H9 (cell line): ENCODE results near the gene ZNF865. TPM values are rescaled to one million over a fixed set of nuclear protein-coding genes. Genes with fewer than 3 reads are reported as not detected.
"Not testable (repeated sequence)": the region's sequence is repeated elsewhere in the genome, so short reads cannot be mapped to it uniquely, and the experiment has no call there.

Source experiments
- DNase-seq: peaks from one replicate; pipeline ENCODE4 v3.0.0-alpha.2; 2017
- H2AFZ ChIP-seq: one replicate; pipeline ENCODE4 v1.6.1; 2013; ENCODE audit warnings: mild to moderate bottlenecking, low read length, control low read depth, moderate library complexity
- H2AK5ac ChIP-seq: 2 replicates; pipeline ENCODE4 v1.6.1; 2013; ENCODE audit warnings: low read length, control low read depth, mixed read lengths; ENCODE audit not compliant: insufficient read length
- H2BK120ac ChIP-seq: one replicate; pipeline ENCODE4 v1.6.1; 2013; ENCODE audit warnings: low read depth, mild to moderate bottlenecking, low read length, control low read depth, inconsistent platforms; ENCODE audit not compliant: poor library complexity, severe bottlenecking
- H2BK12ac ChIP-seq: 2 replicates; pipeline ENCODE4 v1.6.1; 2013; ENCODE audit warnings: low read length, control low read depth, mixed read lengths, low read depth; ENCODE audit not compliant: insufficient read length
- H2BK15ac ChIP-seq: 2 replicates; pipeline ENCODE4 v1.6.1; 2013; ENCODE audit warnings: low read depth, low read length, control low read depth
- H2BK20ac ChIP-seq: one replicate; pipeline ENCODE4 v1.6.1; 2013; ENCODE audit warnings: low read depth, mild to moderate bottlenecking, low read length, control low read depth, inconsistent platforms; ENCODE audit not compliant: poor library complexity, severe bottlenecking
- H2BK5ac ChIP-seq: 2 replicates; pipeline ENCODE4 v1.6.1; 2013; ENCODE audit warnings: low read length, control low read depth, mixed read lengths; ENCODE audit not compliant: insufficient read length
- H3K14ac ChIP-seq: 2 replicates; pipeline ENCODE4 v1.6.1; 2013; ENCODE audit warnings: low read length, control low read depth; ENCODE audit not compliant: insufficient read depth
- H3K18ac ChIP-seq: 2 replicates; pipeline ENCODE4 v1.6.1; 2013; ENCODE audit warnings: low read depth, mild to moderate bottlenecking, mixed read lengths, low read length, control low read depth; ENCODE audit not compliant: insufficient read length
- H3K23ac ChIP-seq: 2 replicates; pipeline ENCODE4 v1.6.1; 2013; ENCODE audit warnings: low read length, control low read depth, mixed read lengths, low read depth; ENCODE audit not compliant: insufficient read length
- H3K23me2 ChIP-seq: 2 replicates; pipeline ENCODE4 v1.6.1; 2013; ENCODE audit warnings: low read depth, mild to moderate bottlenecking, mixed read lengths, low read length, control low read depth; ENCODE audit not compliant: insufficient read length, poor library complexity, severe bottlenecking
- H3K27ac ChIP-seq: 2 replicates; pipeline ENCODE4 v1.5.1; 2013; ENCODE audit warnings: low read length, control low read depth, mixed read lengths, low read depth; ENCODE audit not compliant: insufficient read length
- H3K27me3 ChIP-seq: 2 replicates; pipeline ENCODE4 v1.6.1; 2013; ENCODE audit warnings: low read length, control low read depth, inconsistent platforms; ENCODE audit not compliant: insufficient read depth
- H3K4ac ChIP-seq: 2 replicates; pipeline ENCODE4 v1.6.1; 2013; ENCODE audit warnings: low read depth, mild to moderate bottlenecking, control low read depth, inconsistent platforms, low read length, moderate library complexity
- H3K4me1 ChIP-seq: 2 replicates; pipeline ENCODE4 v1.6.1; 2013; ENCODE audit warnings: low read length, control low read depth, inconsistent platforms; ENCODE audit not compliant: insufficient read depth
- H3K4me2 ChIP-seq: 2 replicates; pipeline ENCODE4 v1.6.1; 2013; ENCODE audit warnings: low read length, control low read depth, mixed read lengths; ENCODE audit not compliant: insufficient read length, insufficient read depth
- H3K56ac ChIP-seq: 2 replicates; pipeline ENCODE4 v1.6.1; 2013; ENCODE audit warnings: low read depth, mild to moderate bottlenecking, mixed read lengths, low read length, control low read depth; ENCODE audit not compliant: insufficient read length
- H3K79me1 ChIP-seq: 2 replicates; pipeline ENCODE4 v1.6.1; 2013; ENCODE audit warnings: low read depth, mild to moderate bottlenecking, moderate library complexity, low read length, control low read depth, inconsistent platforms; ENCODE audit not compliant: insufficient read depth, poor library complexity, severe bottlenecking
- H3K79me2 ChIP-seq: 2 replicates; pipeline ENCODE4 v1.6.1; 2013; ENCODE audit warnings: low read length, control low read depth, inconsistent platforms; ENCODE audit not compliant: insufficient read depth
- H3K9ac ChIP-seq: 2 replicates; pipeline ENCODE4 v1.6.1; 2013; ENCODE audit warnings: low read length, control low read depth, mixed read lengths; ENCODE audit not compliant: insufficient read length; ENCODE audit errors: extremely low read depth
- H3K9me3 ChIP-seq: one replicate; pipeline ENCODE4 v1.6.1; 2013; ENCODE audit warnings: low read depth, low read length, inconsistent platforms; ENCODE audit not compliant: control insufficient read depth
- H3T11ph ChIP-seq: one replicate; pipeline ENCODE4 v1.6.1; 2013; ENCODE audit warnings: mild to moderate bottlenecking, low read length, control low read depth, inconsistent platforms
- H4K20me1 ChIP-seq: one replicate; pipeline ENCODE4 v1.6.1; 2013; ENCODE audit not compliant: control insufficient read depth, insufficient read length, insufficient read depth
- H4K5ac ChIP-seq: 2 replicates; pipeline ENCODE4 v1.6.1; 2013; ENCODE audit warnings: low read depth, mild to moderate bottlenecking, mixed read lengths, low read length, control low read depth; ENCODE audit not compliant: insufficient read length
- H4K8ac ChIP-seq: replicated peaks from 2 replicates; pipeline ENCODE4 v1.6.1; 2013; ENCODE audit warnings: low read length, control low read depth, mixed read lengths, low read depth; ENCODE audit not compliant: insufficient read length
- H4K91ac ChIP-seq: 2 replicates; pipeline ENCODE4 v1.6.1; 2013; ENCODE audit warnings: low read depth, mild to moderate bottlenecking, moderate library complexity, mixed read lengths, low read length, control low read depth; ENCODE audit not compliant: insufficient read length
- H3K27ac Mint-ChIP-seq, 3 experiments: 2 replicates in 2 of 3; 3 replicates in 1 of 3; pipeline ENCODE4 v1.8.0; 2020 to 2021; ENCODE audit warnings: mixed read lengths in 3 of 3, mild to moderate bottlenecking in 1 of 3, moderate library complexity in 1 of 3
- H3K27me3 Mint-ChIP-seq: 2 replicates; pipeline ENCODE4 v1.8.0; 2021; ENCODE audit warnings: low read depth, mild to moderate bottlenecking, moderate library complexity, mixed read lengths
- H3K36me3 Mint-ChIP-seq, 3 experiments: 2 replicates in 2 of 3; 3 replicates in 1 of 3; pipeline ENCODE4 v1.8.0; 2020 to 2021; ENCODE audit warnings: low read depth in 3 of 3, mixed read lengths in 3 of 3; ENCODE audit not compliant: insufficient read depth in 1 of 3
- H3K4me1 Mint-ChIP-seq, 2 experiments: 2 replicates each; pipeline ENCODE4 v1.8.0; 2020; ENCODE audit warnings: mixed read lengths in 2 of 2
- H3K4me3 Mint-ChIP-seq, 2 experiments: 2 replicates in 1 of 2; 3 replicates in 1 of 2; pipeline ENCODE4 v1.8.0; 2020 to 2021; ENCODE audit warnings: mild to moderate bottlenecking in 2 of 2, mixed read lengths in 2 of 2, moderate library complexity in 1 of 2
- H3K9me3 Mint-ChIP-seq, 2 experiments: 2 replicates in 1 of 2; 3 replicates in 1 of 2; pipeline ENCODE4 v1.8.0; 2020; ENCODE audit warnings: mild to moderate bottlenecking in 2 of 2, mixed read lengths in 2 of 2, moderate library complexity in 1 of 2
- CTCF ChIP-seq: fragments of 200-600 bp; sonication (generic); conservative IDR thresholded peaks from 3 replicates; pipeline ENCODE4 v1.8.0; 2021; ENCODE audit warnings: antibody characterized with exemption, mild to moderate bottlenecking
- WGBS: extraction: QIAGEN DNeasy Blood & Tissue Kit; methylation state at CpG from one replicate; pipeline ENCODE4 v1.1.7; 2013; ENCODE audit warnings: missing lambda C conversion rate, low lambda C conversion rate, mixed read lengths; ENCODE audit not compliant: insufficient read length; ENCODE audit errors: extremely low coverage; 5-methylcytosine and 5-hydroxymethylcytosine counted together
- total RNA-seq: library from RNA; stranded (reverse); gene quantifications from 2 replicates; pipeline ENCODE4 v1.2.1, GENCODE V29; 2021

The ZNF865 gene
- total RNA-seq, 1 experiment from 2014 or later: 14.3 TPM

GRCh38 chr19:55581823-55582223, 23.6 kb upstream of the ZNF865 start:
- Histone ChIP-seq H3K27ac (no peak overlapping the region), H2BK20ac (no peak overlapping the region), H2BK120ac (no peak overlapping the region), H2BK12ac (no peak overlapping the region), H3K23ac (no peak overlapping the region), H3K79me2 (peaks cover 1% of the 10 kb centered on the region; the same call in 1 of the 2 replicates), H2AFZ (no peak overlapping the region), H4K91ac (no peak overlapping the region), H4K8ac (no peak overlapping the region), H4K5ac (no peak overlapping the region), H3K9ac (no peak overlapping the region), H3K4me2 (peak overlapping the region; percentile 76), H4K20me1 (no peaks in the 10 kb centered on the region), H3K18ac (no peak overlapping the region), H3K79me1 (peaks cover 3% of the 10 kb centered on the region), H2BK5ac (no peak overlapping the region), H3K4ac (no peak overlapping the region), H3K27me3 (no peaks in the 10 kb centered on the region), H3K23me2 (peaks cover 3% of the 10 kb centered on the region), H3K9me3 (no peaks in the 10 kb centered on the region), H3K14ac (no peak overlapping the region), H3T11ph (no peak overlapping the region), H2AK5ac (no peak overlapping the region), H3K4me1 (no peaks in the 10 kb centered on the region), H3K56ac (no peak overlapping the region), H2BK15ac (no peak overlapping the region)
- no CpG with 5 or more reads among the region's 6 CpGs for WGBS
- Mint-ChIP-seq H3K27ac (no peak overlapping the region), H3K36me3 (peaks cover 6 to 15% (median 10%) of the 10 kb centered on the region in 3 experiments), H3K9me3 (no peaks in the 10 kb centered on the region), H3K4me1 (peaks cover 19 to 21% of the 10 kb centered on the region in 2 experiments), H3K27me3 (peaks cover 9% of the 10 kb centered on the region), H3K4me3 (peak overlapping the region in 1 of 2 experiments; percentile 89; a peak in 1 of 5 replicates)
- no peak for DNase-seq
- TF ChIP-seq CTCF: no peak

- peaks cover 23% of the 10 kb centered on the region in 2 experiments for H3K4me1 Mint-ChIP-seq
- H3K4me2 ChIP-seq, H3K23ac ChIP-seq, H3K9ac ChIP-seq, H3K9me3 Mint-ChIP-seq, H3K79me1 ChIP-seq, H4K20me1 ChIP-seq, H3K79me2 ChIP-seq, H3K18ac ChIP-seq, DNase-seq, H3K4me3 Mint-ChIP-seq, H4K8ac ChIP-seq, H2BK20ac ChIP-seq, H2AFZ ChIP-seq, H3K4me1 ChIP-seq, H4K5ac ChIP-seq, H2BK12ac ChIP-seq, H4K91ac ChIP-seq, H3K56ac ChIP-seq, H2AK5ac ChIP-seq, H2BK15ac ChIP-seq, H3K4ac ChIP-seq, H3K14ac ChIP-seq, H2BK5ac ChIP-seq, H3K27ac ChIP-seq, H3K23me2 ChIP-seq, H3K27ac Mint-ChIP-seq, H2BK120ac ChIP-seq, H3K9me3 ChIP-seq, H3K27me3 ChIP-seq, H3T11ph ChIP-seq, H3K27me3 Mint-ChIP-seq: not testable (repeated sequence)
- peaks cover 2 to 11% (median 6%) of the 10 kb centered on the region in 3 experiments; a peak in 6 of 7 replicates for H3K36me3 Mint-ChIP-seq
- no CpG with 5 or more reads among the region's 4 CpGs for WGBS
These were observed 23.2 kb upstream of the ZNF865 start for GRCh38 chr19:55582284-55582683.
